Measurements from ENCODE around the gene UFD1. TPM values are rescaled to one million over a fixed set of nuclear protein-coding genes. Genes with fewer than 3 reads are reported as not detected.

UFD1 gene
- total RNA-seq, 1 experiment from 2014 or later = 62.3 TPM

- TF ChIP-seq CTCF (IDR thresholded peaks at IDR 0.05; ENCODE audit: unreplicated experiment) = no peak
- Mint-ChIP-seq H3K9me3 (ENCODE audit: unreplicated experiment) (no peaks in the 10 kb centered on the region), H3K36me3 (ENCODE audit: insufficient read depth, unreplicated experiment) (peaks cover 41% of the 10 kb centered on the region), H3K4me1 (ENCODE audit: insufficient read depth, unreplicated experiment) (peaks cover 4% of the 10 kb centered on the region), H3K4me3 (ENCODE audit: unreplicated experiment) (no peak overlapping the region), H3K27ac (ENCODE audit: low read depth, unreplicated experiment) (no peak overlapping the region), H3K27me3 (ENCODE audit: insufficient read depth, unreplicated experiment) (no peaks in the 10 kb centered on the region)
- BruUV-seq (replicated peaks) = no TSS peak
- POLR2A ChIA-PET = interaction anchor here (1.2 to 5.7 kb wide), 4 partner anchors 10 to 256 kb away, joined by 3 to 127 read pairs (median 6); partner anchors contain the start of genes C22orf39, CDC45 and UFD1
- CTCF ChIA-PET = interaction anchor here (1.2 kb wide), 1 partner anchor 42 kb away, joined by 3 read pairs; no protein-coding TSS in a partner anchor
- no peak for DNase-seq (ENCODE audit: unreplicated experiment)
- intact Hi-C loops (cut with micrococcal nuclease) = loop anchor here (5.0 kb wide), 1 partner anchor 197 kb away; no protein-coding TSS in a partner anchor
Measured at GRCh38 chr22:19434829-19435580, 44.0 kb downstream of the UFD1 start.

- CTCF ChIA-PET = interaction anchor here (1.2 kb wide), 1 partner anchor 42 kb away, joined by 3 read pairs; no protein-coding TSS in a partner anchor
- Mint-ChIP-seq H3K27ac (ENCODE audit: low read depth, unreplicated experiment) (no peak overlapping the region), H3K27me3 (ENCODE audit: insufficient read depth, unreplicated experiment) (no peaks in the 10 kb centered on the region), H3K4me3 (ENCODE audit: unreplicated experiment) (peak overlapping the region; percentile 86), H3K4me1 (ENCODE audit: insufficient read depth, unreplicated experiment) (peaks cover 10% of the 10 kb centered on the region), H3K36me3 (ENCODE audit: insufficient read depth, unreplicated experiment) (peaks cover 35% of the 10 kb centered on the region), H3K9me3 (ENCODE audit: unreplicated experiment) (no peaks in the 10 kb centered on the region)
- BruUV-seq (replicated peaks) = no TSS peak
- intact Hi-C loops (cut with micrococcal nuclease) = loop anchor here (5.0 kb wide), 1 partner anchor 198 kb away; no protein-coding TSS in a partner anchor
- DNase-seq (ENCODE audit: unreplicated experiment) = no peak
- no peak for TF ChIP-seq CTCF (IDR thresholded peaks at IDR 0.05; ENCODE audit: unreplicated experiment)
- POLR2A ChIA-PET = interaction anchor here (0.6 to 5.7 kb wide), 5 partner anchors 11 to 313 kb away, joined by 3 to 127 read pairs (median 7); partner anchors contain the start of genes C22orf39, CDC45, DGCR2 and UFD1
Measured at GRCh38 chr22:19434401-19434800, 44.6 kb downstream of the UFD1 start.

DNA sequence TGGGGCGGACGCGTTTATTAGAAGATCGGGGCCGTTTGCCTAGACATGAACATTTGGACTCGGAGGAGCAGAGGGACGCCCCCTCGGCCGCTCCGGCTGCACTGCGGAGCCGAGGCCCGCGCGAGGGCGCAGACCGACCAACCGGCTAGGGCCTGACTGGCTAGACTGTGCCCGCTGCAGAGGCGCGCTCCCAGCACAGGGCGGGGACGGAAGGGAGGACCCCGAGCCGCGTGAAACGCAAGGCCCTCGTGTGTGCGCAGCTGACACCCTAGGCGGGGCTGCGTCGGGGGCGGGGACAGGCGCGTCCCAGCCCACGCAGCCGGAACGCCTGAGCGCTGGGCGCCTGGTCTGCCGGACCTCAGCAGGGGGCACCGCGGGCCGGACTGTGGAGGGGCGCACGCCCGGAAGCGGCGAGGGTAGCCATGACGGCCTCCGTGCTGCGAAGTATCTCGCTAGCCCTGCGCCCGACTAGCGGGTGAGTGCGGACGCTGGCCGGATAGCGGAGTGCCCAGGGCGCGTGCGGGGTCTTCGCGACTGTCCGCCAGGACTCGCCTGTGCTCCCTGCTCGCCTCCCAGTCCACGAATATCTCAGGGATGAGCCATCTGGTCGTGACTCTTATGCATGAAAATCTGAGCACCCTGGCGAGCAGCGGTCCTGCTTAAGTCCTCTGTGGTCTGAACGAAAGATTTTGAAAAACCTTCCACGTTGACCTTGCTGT, 46.7 kb downstream of the UFD1 start, which contains the start of gene MRPL40:
TSS of gene MRPL40 (plus strand) at position 413 of the 719 bp plus-strand sequence. CDS start at position 423, 10 bp downstream.
- BruUV-seq (replicated peaks) = no TSS peak
- Mint-ChIP-seq H3K27ac (ENCODE audit: low read depth, unreplicated experiment) (peak within 1 kb of the TSS; percentile 91), H3K4me1 (ENCODE audit: insufficient read depth, unreplicated experiment) (peaks cover 11% of the 10 kb centered on the region), H3K36me3 (ENCODE audit: insufficient read depth, unreplicated experiment) (peaks cover 29% of the 10 kb centered on the region), H3K4me3 (ENCODE audit: unreplicated experiment) (peak within 1 kb of the TSS; percentile 86), H3K27me3 (ENCODE audit: insufficient read depth, unreplicated experiment) (no peaks in the 10 kb centered on the region), H3K9me3 (ENCODE audit: unreplicated experiment) (no peaks in the 10 kb centered on the region)
- peak; percentile 94 for DNase-seq (ENCODE audit: unreplicated experiment)
- POLR2A ChIA-PET = interaction anchor here (0.6 to 5.7 kb wide), 21 partner anchors 9 to 647 kb away, joined by 3 to 127 read pairs (median 4); partner anchors contain the start of genes C22orf39, CDC45, CLTCL1 and DGCR2
- TF ChIP-seq CTCF (IDR thresholded peaks at IDR 0.05; ENCODE audit: unreplicated experiment) = no peak
- intact Hi-C loops (cut with micrococcal nuclease) = loop anchor here (1.0 to 5.0 kb wide), 2 partner anchors 15 to 200 kb away; partner anchors contain the start of gene C22orf39
- CTCF ChIA-PET = interaction anchor here (0.7 to 1.3 kb wide), 3 partner anchors 124 to 200 kb away, joined by 3 to 5 read pairs (median 3); no protein-coding TSS in a partner anchor
